GM18502 (cell line): ENCODE measurements around the gene GAB2.
"Not testable (repeated sequence)": the region's sequence is repeated elsewhere in the genome, so short reads cannot be mapped to it uniquely, and the experiment has no call there.

Experiments used
- ATAC-seq: cut with Tn5 transposase; IDR thresholded peaks from one replicate; pipeline ENCODE4 v1.9.1; 2021; ENCODE audit warnings: mild to moderate bottlenecking; ENCODE audit not compliant: unreplicated experiment, poor library complexity

GAB2 gene

GRCh38 chr11:78318321-78319114, 99.1 kb downstream of the GAB2 start:
- ATAC-seq, result no peak

- ATAC-seq, result no peak
These were observed 101.9 kb downstream of the GAB2 start for GRCh38 chr11:78315724-78316123.

- ATAC-seq, result no peak
These were observed 102.9 kb downstream of the GAB2 start for GRCh38 chr11:78314762-78315161.

- no peak for ATAC-seq
These were observed 103.7 kb downstream of the GAB2 start for GRCh38 chr11:78313898-78314297.

GRCh38 chr11:78313181-78313795, 104.3 kb downstream of the GAB2 start:
- no peak for ATAC-seq

- ATAC-seq, result no peak
These were observed 104.9 kb downstream of the GAB2 start for GRCh38 chr11:78312712-78313111.

- ATAC-seq, result no peak
These were observed 105.8 kb downstream of the GAB2 start for GRCh38 chr11:78311702-78312371.

- peak; percentile 86 for ATAC-seq
These were observed 107.1 kb downstream of the GAB2 start for GRCh38 chr11:78310500-78310909.

GRCh38 chr11:78304201-78304600, 113.4 kb downstream of the GAB2 start:
- ATAC-seq, result no peak

- ATAC-seq, result no peak
These were observed 117.3 kb downstream of the GAB2 start for GRCh38 chr11:78300108-78300839.

- no peak for ATAC-seq
These were observed 118.5 kb downstream of the GAB2 start for GRCh38 chr11:78299000-78299710.

GRCh38 chr11:78298291-78298771, 119.3 kb downstream of the GAB2 start:
- ATAC-seq, result no peak

- no peak for ATAC-seq
These were observed 121.4 kb downstream of the GAB2 start for GRCh38 chr11:78295991-78296930.

- no peak for ATAC-seq
These were observed 122.3 kb downstream of the GAB2 start for GRCh38 chr11:78295347-78295746.

GRCh38 chr11:78294100-78294499, 123.5 kb downstream of the GAB2 start:
- not testable (repeated sequence) for ATAC-seq

- no peak for ATAC-seq
These were observed 124.1 kb downstream of the GAB2 start for GRCh38 chr11:78293536-78293935.

GRCh38 chr11:78292109-78292803, 125.4 kb downstream of the GAB2 start:
- no peak for ATAC-seq

GRCh38 chr11:78291503-78292108, 126.0 kb downstream of the GAB2 start:
- no peak for ATAC-seq
